ENCODE data around the gene ROCK1. TPM values are rescaled to one million over a fixed set of nuclear protein-coding genes. Genes with fewer than 3 reads are reported as not detected.

Gene ROCK1
- total RNA-seq (2011; cell fraction: chromatin; rRNA removed; ENCODE audit: low replicate concordance): 16.4 and 85.2 TPM in 2 replicates
- total RNA-seq (2011; cell fraction: nucleolus; rRNA removed): 11.3 and 12.5 TPM in 2 replicates
- 28.6 and 32.6 TPM in 2 replicates for total RNA-seq (2011; cell fraction: nucleoplasm; rRNA removed)
- total RNA-seq (2014; rRNA removed) (11.3 and 11.9 TPM in 2 replicates), total RNA-seq (2014; rRNA removed; fragmentation: Illumina TruSeq; extraction: Trizol) (28.6 and 30.3 TPM in 2 replicates), total RNA-seq (2015; rRNA removed; fragmentation: Illumina TruSeq; extraction: Trizol) (22.8 and 23.6 TPM in 2 replicates), total RNA-seq (2021) (20.8 and 22.0 TPM in 2 replicates), polyA plus RNA-seq (2011; rRNA removed) (14.4 and 17.7 TPM in 2 replicates), polyA plus RNA-seq (2014; fragmentation: Illumina TruSeq; extraction: Trizol) (19.9 and 24.0 TPM in 2 replicates), polyA plus RNA-seq (2014; fragmentation: Nextera tagmentation; extraction: Ambion mirVana) (1 to 10 TPM; 7.4 to 8.9 TPM), polyA plus RNA-seq (2014; rRNA removed) (8.7 and 16.7 TPM in 2 replicates), polyA minus RNA-seq (2011; rRNA and poly(A)+ RNA removed) (29.5 and 43.1 TPM in 2 replicates), Bru-seq, nascent RNA (percentile 74 among the genes with signal in this experiment), BruChase-seq, experiment 1, labeled RNA remaining after a 2-hour chase (percentile 79 among the genes with signal in this experiment), BruChase-seq, experiment 2, labeled RNA remaining after a 6-hour chase (percentile 80 among the genes with signal in this experiment)
- 1.9 and 2.7 TPM in 2 replicates for polyA plus RNA-seq (2011; cell fraction: cytosol; rRNA removed)
- polyA plus RNA-seq (2011; cell fraction: nucleus; rRNA removed): 9.8 and 12.5 TPM in 2 replicates
- polyA plus RNA-seq (2012): 16.7 and 17.0 TPM in 2 replicates
- 13.0 and 14.6 TPM in 2 replicates for polyA minus RNA-seq (2011; cell fraction: cytosol; rRNA and poly(A)+ RNA removed)
- 21.5 and 35.8 TPM in 2 replicates for polyA minus RNA-seq (2011; cell fraction: nucleus; rRNA and poly(A)+ RNA removed)
- long read RNA-seq, experiment 1, full-length matches to known transcripts: 1 of 141 reads
- long read RNA-seq, experiment 1, partial matches to known transcripts: 133 of 141 reads
- long read RNA-seq, experiment 1, other reads (novel, unspliced or antisense): 7 of 141 reads
- long read RNA-seq, experiment 2, partial matches to known transcripts: 1 of 20 reads
- long read RNA-seq, experiment 2, other reads (novel, unspliced or antisense): 19 of 20 reads
- long read RNA-seq, experiment 3, partial matches to known transcripts: 7 of 9 reads
- long read RNA-seq, experiment 3, other reads (novel, unspliced or antisense): 2 of 9 reads

GRCh38 chr18:21111346-21112139 lies at the start of gene ROCK1:
Gene ROCK1 (minus strand): TSS chr18:21111813. CDS start chr18:21110910, 903 bp downstream.
- ChIA-PET CTCF (ENCODE audit: low intra/inter-chr PET ratio) (no interaction called here), POLR2A (interaction anchor here (0.9 to 1.1 kb wide), 3 partner anchors 11 to 135 kb away, joined by 3 read pairs; no protein-coding TSS in a partner anchor)
- Histone ChIP-seq H3K9ac (ENCODE audit: insufficient read depth in 1 of 2, low read depth in 2 of 2, low read length in 2 of 2) (peak within 1 kb of the TSS; percentile 85 to 97), H3K36me3 (ENCODE audit: control insufficient read depth, insufficient read depth, low read length) (no peaks in the 10 kb centered on the region; the same call in 2 of the 3 replicates), H3K27ac (ENCODE audit: extremely low read depth, low read depth, low read length) (peak within 1 kb of the TSS; percentile 84), H3K79me2 (ENCODE audit: control insufficient read depth, insufficient read depth, low read length) (peaks cover 50% of the 10 kb centered on the region), H3K27me3 (ENCODE audit: control insufficient read depth in 2 of 2, insufficient read depth in 2 of 2, low read length in 2 of 2) (no peaks in the 10 kb centered on the region), H3K4me3 (peak within 1 kb of the TSS; percentile 97), H3K9me1 (ENCODE audit: control insufficient read depth, insufficient read depth, low read length) (no peaks in the 10 kb centered on the region), H4K20me1 (replicated peaks; ENCODE audit: control insufficient read depth, insufficient read depth, low read length) (peaks cover 20% of the 10 kb centered on the region), H3K4me1 (replicated peaks in 1 of 2; ENCODE audit: control insufficient read depth in 2 of 2, insufficient read depth in 2 of 2, low read length in 2 of 2) (peaks cover 7 to 15% of the 10 kb centered on the region in 2 experiments; a peak in 2 of 5 replicates), H3K9me3 (replicated peaks; ENCODE audit: control insufficient read depth, insufficient read depth, low read depth, low read length) (no peaks in the 10 kb centered on the region), H3K4me2 (ENCODE audit: insufficient read depth, low read length) (peak within 1 kb of the TSS; percentile 92), H2AFZ (ENCODE audit: low read depth, low read length) (peak within 1 kb of the TSS; percentile 97)
- in situ Hi-C loops (cut with MboI): no loop called here
- WGBS (ENCODE audit: insufficient coverage, low coverage, missing lambda C conversion rate): 0% methylated on average over 40 of the region's 80 CpGs
- ATAC-seq (peak; percentile 95), FAIRE-seq (peak; percentile 78), DNase-seq (ENCODE audit: extremely low read depth in 1 of 4, low spot score in 3 of 4) (peak; percentile 96 to 98 (median 98))
- no TSS peak for BruUV-seq (replicated peaks)
- intact Hi-C loops (cut with micrococcal nuclease): loop anchor here (5.0 kb wide), 1 partner anchor 59 kb away; no protein-coding TSS in a partner anchor
- TF ChIP-seq BCOR (IDR thresholded peaks at IDR 0.05): 0 out of 2 replicates have a peak, but pooled peaks have one; percentile 39
- TF ChIP-seq YY1 (IDR thresholded peaks at IDR 0.05; ENCODE audit: borderline replicate concordance in 1 of 3, control insufficient read depth in 1 of 3, extremely low read depth in 1 of 3, insufficient read depth in 3 of 3, insufficient read length in 1 of 3, insufficient replicate concordance in 2 of 3, low read depth in 1 of 3, low read length in 2 of 3): peak; percentile 9 to 64 (median 46)
- no peak for TF ChIP-seq SRSF7 (optimal IDR thresholded peaks at IDR 0.05; ENCODE audit: low read depth, low read length)
- TF ChIP-seq SAP30 (IDR thresholded peaks at IDR 0.05; ENCODE audit: borderline replicate concordance, insufficient read depth, low read depth, low read length, poor library complexity, severe bottlenecking): peak; percentile 48
- TF ChIP-seq TAL1 (IDR thresholded peaks at IDR 0.05): no peak
- peak; percentile 49 for TF ChIP-seq HMGN3 (IDR thresholded peaks at IDR 0.05; ENCODE audit: borderline replicate concordance, extremely low read depth, insufficient read length, low read depth, low read length)
- TF ChIP-seq ZFP91 (CRISPR knock-in tag; IDR thresholded peaks at IDR 0.05): no peak
- no peak for TF ChIP-seq SMAD1 (IDR thresholded peaks at IDR 0.05; ENCODE audit: low read depth, low read length, partially characterized antibody)
- TF ChIP-seq VEZF1 (CRISPR knock-in tag; IDR thresholded peaks at IDR 0.05): peak; percentile 93
- TF ChIP-seq RCOR1 (IDR thresholded peaks at IDR 0.05; ENCODE audit: borderline replicate concordance in 1 of 2, low read depth in 2 of 2, low read length in 2 of 2): peak in 1 of 2 experiments; percentile 34; a peak in 1 of 4 replicates
- peak; percentile 74 for TF ChIP-seq POLR2G (IDR thresholded peaks at IDR 0.05; ENCODE audit: low read depth, low read length)
